Lung (tissue), 12 donors: ENCODE data around the gene KRR1. TPM values are rescaled to one million over a fixed set of nuclear protein-coding genes. Genes with fewer than 3 reads are reported as not detected.

Experiments
- ATAC-seq: fragments of 200-7000 bp; cut with Tn5 transposase; one replicate; pipeline ENCODE4 v1.9.1; 2020; ENCODE audit warnings: moderate number of reproducible peaks; ENCODE audit not compliant: insufficient read depth, low FRiP score
- DNase-seq, 3 donors: peaks; one replicate each; pipeline ENCODE4 v3.0.0-alpha.2; 2013 to 2017
- H3K27ac ChIP-seq, 2 donors: one replicate each; pipeline ENCODE4 v1.5.1; 2013; ENCODE audit warnings: mild to moderate bottlenecking in 2 of 2, moderate library complexity in 2 of 2, control low read depth in 1 of 2, inconsistent platforms in 1 of 2, low read depth in 1 of 2, low read length in 1 of 2
- H3K27me3 ChIP-seq, 3 donors: one replicate each; pipeline ENCODE4 v1.5.1; 2013; ENCODE audit warnings: low read length in 2 of 3; ENCODE audit not compliant: control insufficient read depth in 3 of 3, insufficient read depth in 3 of 3
- H3K36me3 ChIP-seq, 4 donors: one replicate each; pipeline ENCODE4 v1.5.1; 2013; ENCODE audit warnings: low read length in 4 of 4, mild to moderate bottlenecking in 1 of 4, moderate library complexity in 1 of 4; ENCODE audit not compliant: control insufficient read depth in 4 of 4, insufficient read depth in 4 of 4
- H3K4me1 ChIP-seq, 5 donors: one replicate each; pipeline ENCODE4 v1.5.1; 2013; ENCODE audit warnings: low read length in 5 of 5, mild to moderate bottlenecking in 2 of 5, moderate library complexity in 1 of 5; ENCODE audit not compliant: control insufficient read depth in 5 of 5, insufficient read depth in 5 of 5
- H3K4me3 ChIP-seq: one replicate; pipeline ENCODE4 v1.5.1; 2013; ENCODE audit warnings: mild to moderate bottlenecking, control low read depth, moderate library complexity
- H3K9ac ChIP-seq, 2 donors: one replicate each; pipeline ENCODE4 v1.5.1; 2013; ENCODE audit warnings: low read length in 2 of 2, control low read depth in 1 of 2; ENCODE audit not compliant: insufficient read depth in 1 of 2
- H3K9me3 ChIP-seq, 4 donors: one replicate each; pipeline ENCODE4 v1.5.1; 2013; ENCODE audit warnings: low read length in 3 of 4, mild to moderate bottlenecking in 1 of 4, moderate library complexity in 1 of 4; ENCODE audit not compliant: control insufficient read depth in 4 of 4, insufficient read depth in 3 of 4
- CTCF ChIP-seq: IDR thresholded peaks from 2 replicates; pipeline ENCODE4 v1.5.1; 2012; ENCODE audit warnings: mild to moderate bottlenecking; ENCODE audit errors: control extremely low read depth, extremely low read depth
- WGBS, 2 donors: extraction: QIAGEN DNeasy Blood & Tissue Kit; methylation state at CpG; one replicate each; pipeline ENCODE4 v1.1.7; 2013; 5-methylcytosine and 5-hydroxymethylcytosine counted together
- polyA plus RNA-seq, 2 donors: library from polyadenylated mRNA; stranded (reverse); fragments of 200-250 nt; gene quantifications; one replicate each; pipeline ENCODE4 v1.2.1, GENCODE V29; 2013
- total RNA-seq, 2 donors: library from RNA; depleted of rRNA in 1 of 2; stranded (reverse); fragments of >200 nt in 1 of 2; gene quantifications; one replicate each; pipeline ENCODE4 v1.2.1, GENCODE V29; 2014 to 2021
- donor health status: control.
- donor health status: control.
- donor health status: Bipolar disorder and iron deficiency.
- donor health status: healthy.
- donor health status: DM: yes; HTN: yes; CAD: no.

Gene KRR1
- total and polyA plus RNA-seq, 4 donors, result 19.9 to 62.5 (median 29.9) TPM

- Histone ChIP-seq H3K36me3 (no peaks in the 10 kb centered on the region), H3K4me1 (peaks cover 0 to 4% (median 2%) of the 10 kb centered on the region in 5 donors), H3K9me3 (no peaks in the 10 kb centered on the region), H3K27me3 (no peaks in the 10 kb centered on the region), H3K9ac (no peak overlapping the region), H3K27ac (no peak overlapping the region), H3K4me3 (no peak overlapping the region)
- DNase-seq (no peak), ATAC-seq (no peak)
- WGBS, 2 donors, result 32 to 64% methylated on average over 4 of the region's 4 CpGs
- no peak for TF ChIP-seq CTCF
Measured at GRCh38 chr12:75481774-75482173, 29.6 kb downstream of the KRR1 start.

- WGBS, 2 donors, result 25 to 43% methylated on average over 5 of the region's 5 CpGs
- Histone ChIP-seq H3K9me3 (no peaks in the 10 kb centered on the region), H3K36me3 (no peaks in the 10 kb centered on the region), H3K9ac (peak overlapping the region in 1 of 2 donors; percentile 64), H3K4me1 (peaks cover 0 to 4% (median 2%) of the 10 kb centered on the region in 5 donors), H3K27ac (peak overlapping the region in 1 of 2 donors; percentile 71), H3K4me3 (no peak overlapping the region), H3K27me3 (no peaks in the 10 kb centered on the region)
- no peak for TF ChIP-seq CTCF
- DNase-seq (peak in 1 of 3 donors; percentile 31), ATAC-seq (no peak)
Measured at GRCh38 chr12:75481013-75481705, 30.2 kb downstream of the KRR1 start.

- Histone ChIP-seq H3K27ac (peak within 1 kb of the TSS; percentile 42 to 71), H3K36me3 (no peaks in the 10 kb centered on the region), H3K9me3 (no peaks in the 10 kb centered on the region), H3K4me1 (peaks cover 0 to 4% (median 2%) of the 10 kb centered on the region in 5 donors), H3K9ac (peak within 1 kb of the TSS in 1 of 2 donors; percentile 64), H3K27me3 (no peaks in the 10 kb centered on the region), H3K4me3 (no peak within 1 kb of the TSS)
- ATAC-seq (peak; percentile 68), DNase-seq (peak; percentile 70 to 80 (median 79))
- WGBS, 2 donors, result 22 to 32% methylated on average over 8 of the region's 8 CpGs
- no peak for TF ChIP-seq CTCF
Measured at GRCh38 chr12:75480469-75480949, 30.9 kb downstream of the KRR1 start, which contains the start of gene GLIPR1. TSS of gene GLIPR1 (plus strand) at chr12:75480755. CDS start at chr12:75480881, 126 bp downstream.
